Hepatocyte (in vitro differentiated cells): ENCODE data around the gene C19orf18.

Experiments used
- EZH2phosphoT487 ChIP-seq: fragments of 200-600 bp; sonication (generic); IDR thresholded peaks from one replicate; pipeline ENCODE4 v1.6.1; 2018; ENCODE audit warnings: antibody characterized with exemption, mild to moderate bottlenecking, low read depth, moderate library complexity; ENCODE audit not compliant: unreplicated experiment, severe bottlenecking
- TF ChIP-seq, protein P1 (sequence below): fragments of 200-600 bp; sonication (generic); IDR thresholded peaks from 2 replicates; pipeline ENCODE4 v1.5.1; 2016; ENCODE audit warnings: antibody characterized with exemption, mild to moderate bottlenecking; ENCODE audit not compliant: poor library complexity

DNA sequence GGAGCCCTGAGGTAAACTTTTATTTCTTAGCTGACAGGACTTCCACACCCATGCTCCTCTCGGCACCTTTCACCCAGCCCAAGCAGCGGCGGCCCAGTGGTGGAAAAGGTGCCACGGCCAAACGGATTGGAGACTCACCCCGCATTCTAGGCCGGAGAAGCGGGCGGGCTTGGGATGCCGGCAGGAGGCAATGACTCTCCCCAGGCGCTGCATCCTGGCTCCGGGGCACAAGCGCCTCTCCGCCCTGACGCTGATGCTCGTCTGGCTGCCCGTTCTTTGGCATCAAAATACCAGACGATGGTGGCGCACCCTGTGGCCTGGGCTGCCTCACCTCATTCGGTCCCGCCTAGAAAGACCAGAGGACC lies 34.9 kb upstream of the C19orf18 start:
- TF ChIP-seq, protein P1, sequence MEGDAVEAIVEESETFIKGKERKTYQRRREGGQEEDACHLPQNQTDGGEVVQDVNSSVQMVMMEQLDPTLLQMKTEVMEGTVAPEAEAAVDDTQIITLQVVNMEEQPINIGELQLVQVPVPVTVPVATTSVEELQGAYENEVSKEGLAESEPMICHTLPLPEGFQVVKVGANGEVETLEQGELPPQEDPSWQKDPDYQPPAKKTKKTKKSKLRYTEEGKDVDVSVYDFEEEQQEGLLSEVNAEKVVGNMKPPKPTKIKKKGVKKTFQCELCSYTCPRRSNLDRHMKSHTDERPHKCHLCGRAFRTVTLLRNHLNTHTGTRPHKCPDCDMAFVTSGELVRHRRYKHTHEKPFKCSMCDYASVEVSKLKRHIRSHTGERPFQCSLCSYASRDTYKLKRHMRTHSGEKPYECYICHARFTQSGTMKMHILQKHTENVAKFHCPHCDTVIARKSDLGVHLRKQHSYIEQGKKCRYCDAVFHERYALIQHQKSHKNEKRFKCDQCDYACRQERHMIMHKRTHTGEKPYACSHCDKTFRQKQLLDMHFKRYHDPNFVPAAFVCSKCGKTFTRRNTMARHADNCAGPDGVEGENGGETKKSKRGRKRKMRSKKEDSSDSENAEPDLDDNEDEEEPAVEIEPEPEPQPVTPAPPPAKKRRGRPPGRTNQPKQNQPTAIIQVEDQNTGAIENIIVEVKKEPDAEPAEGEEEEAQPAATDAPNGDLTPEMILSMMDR: no peak
- TF ChIP-seq EZH2phosphoT487: no peak
